Hematopoietic multipotent progenitor cell (in vitro differentiated cells): ENCODE results near the gene TMEM11. TPM values are rescaled to one million over a fixed set of nuclear protein-coding genes. Genes with fewer than 3 reads are reported as not detected.
A peak's percentile ranks its signal among the peaks of the same experiment; 100 is the strongest.

ENCODE experiments used
- DNase-seq, 3 donors: peaks; one replicate each; pipeline ENCODE4 v3.0.0-alpha.2; 2011 to 2015; ENCODE audit warnings: low read depth in 2 of 3, low spot score in 2 of 3
- small RNA-seq: library from RNA; depleted of rRNA; stranded (forward); fragments of <200 nt; gene quantifications from one replicate; pipeline ENCODE3, GENCODE V24; 2012
- total RNA-seq: library from RNA; depleted of rRNA; stranded (reverse); fragments of >200 nt; gene quantifications from one replicate; pipeline ENCODE4 v1.2.3, GENCODE V29; 2012

Gene TMEM11
- total RNA-seq, 1 donor: 32.9 TPM

GRCh38 chr17:21164216-21164615 is 49.7 kb downstream of the TMEM11 start:
- no peak for DNase-seq

- DNase-seq: no peak
Observed at GRCh38 chr17:21163101-21163500, 50.9 kb downstream of the TMEM11 start.

- no peak for DNase-seq
Observed at GRCh38 chr17:21162394-21162775, 51.6 kb downstream of the TMEM11 start.

GRCh38 chr17:21161498-21162393 is 52.2 kb downstream of the TMEM11 start:
- no peak for DNase-seq

- DNase-seq: no peak
Observed at GRCh38 chr17:21160401-21160800, 53.6 kb downstream of the TMEM11 start.

GRCh38 chr17:21157586-21158370 is 56.2 kb downstream of the TMEM11 start:
- DNase-seq: no peak

GRCh38 chr17:21152731-21153130 is 61.2 kb downstream of the TMEM11 start:
- peak in 2 of 3 donors; percentile 16 to 61 for DNase-seq

- DNase-seq: peak in 1 of 3 donors; percentile 20
Observed at GRCh38 chr17:21149621-21150020, 64.3 kb downstream of the TMEM11 start.

Small RNA genes within 50 kb of the gene (small RNA-seq; reads per million reads assigned to genes)
- not detected for gene RN7SL426P

Other genes starting within 250 kb of the TMEM11 start
- gene USP22, start 171.2 kb downstream of the TMEM11 start, total RNA-seq: 331 TPM
- 41.5 TPM for gene DHRS7B, start 87.2 kb downstream of the TMEM11 start, total RNA-seq
- gene NATD1, start 39.2 kb upstream of the TMEM11 start, total RNA-seq: 8.6 TPM
- gene MAP2K3, start 70.5 kb upstream of the TMEM11 start, total RNA-seq: 57.6 TPM
- 14.5 TPM for gene KCNJ12, start 162.2 kb upstream of the TMEM11 start, total RNA-seq